Sigmoid colon (tissue), 7 donors: ENCODE measurements around the gene RILPL2. TPM values are rescaled to one million over a fixed set of nuclear protein-coding genes. Genes with fewer than 3 reads are reported as not detected.
"Not testable (repeated sequence)": the region's sequence is repeated elsewhere in the genome, so short reads cannot be mapped to it uniquely, and the experiment has no call there.

Source experiments
- DNase-seq: peaks from one replicate; pipeline ENCODE4 v3.0.0-alpha.2; 2019
- H3K27ac ChIP-seq, 4 donors: fragments of 200-600 bp; sonication (generic); one replicate each; pipeline ENCODE4 v1.5.1; 2016 to 2019; ENCODE audit warnings: mild to moderate bottlenecking in 1 of 4
- H3K27me3 ChIP-seq, 3 donors: fragments of 200-600 bp; sonication (generic); one replicate each; pipeline ENCODE4 v1.5.1; 2019; ENCODE audit warnings: mild to moderate bottlenecking in 1 of 3
- H3K36me3 ChIP-seq, 4 donors: fragments of 200-600 bp; sonication (generic); one replicate each; pipeline ENCODE4 v1.5.1; 2016 to 2019
- H3K4me1 ChIP-seq, 4 donors: fragments of 200-600 bp; sonication (generic); one replicate each; pipeline ENCODE4 v1.5.1; 2017 to 2019
- H3K4me3 ChIP-seq, 4 donors: fragments of 200-600 bp; sonication (generic); one replicate each; pipeline ENCODE4 v1.5.1; 2017 to 2019; ENCODE audit warnings: mild to moderate bottlenecking in 2 of 4, moderate library complexity in 1 of 4
- H3K9me3 ChIP-seq, 4 donors: fragments of 200-600 bp in 3 of 4; sonication (generic) in 3 of 4; one replicate each; pipeline versions ENCODE4 v1.5.1 to v1.6.1; 2013 to 2019
- CTCF ChIP-seq, 4 experiments: fragments of 450-650 bp in 3 of 4; fragments of 200-600 bp in 1 of 4; IDR thresholded peaks; one replicate each; pipeline ENCODE4 v1.5.1; 2016 to 2019; ENCODE audit warnings: antibody characterized with exemption in 4 of 4, mild to moderate bottlenecking in 3 of 4, moderate library complexity in 2 of 4
- EP300 ChIP-seq, 4 donors: sonication (generic); formaldehyde crosslinking; IDR thresholded peaks; one replicate each; pipeline ENCODE4 v1.6.1; 2017; ENCODE audit warnings: antibody characterized with exemption in 4 of 4
- POLR2A ChIP-seq, 2 donors: fragments of 450-650 bp; IDR thresholded peaks; one replicate each; pipeline ENCODE4 v1.6.1; 2016; ENCODE audit warnings: antibody characterized with exemption in 2 of 2, mild to moderate bottlenecking in 2 of 2, moderate library complexity in 2 of 2
- POLR2AphosphoS5 ChIP-seq, 4 donors: sonication (generic); formaldehyde crosslinking; IDR thresholded peaks; one replicate each; pipeline ENCODE4 v1.6.1; 2017; ENCODE audit warnings: antibody characterized with exemption in 4 of 4
- WGBS, 2 donors: extraction: QIAGEN DNeasy Blood & Tissue Kit; methylation state at CpG; one replicate each; pipeline ENCODE4 v1.1.7; 2013; 5-methylcytosine and 5-hydroxymethylcytosine counted together
- intact Hi-C: fragments of 100-400 bp; cut with DNase I; formaldehyde crosslinking; loops from one replicate; pipeline ENCODE4 v1.15.1; 2023
- polyA plus RNA-seq, 3 donors: library from polyadenylated mRNA; stranded (reverse); fragments of 200-250 nt; gene quantifications; one replicate each; pipeline ENCODE4 v1.2.3, GENCODE V29; 2013
- total RNA-seq, 4 donors: library from RNA; depleted of rRNA; stranded (reverse); fragments of >200 nt; gene quantifications; one replicate each; pipeline ENCODE4 v1.1.0, GENCODE V29; 2016
- donor health status: healthy with polysubstance abuse.
- donor health status: Bipolar disorder and iron deficiency.
- donor health status: healthy.

Gene RILPL2
- total and polyA plus RNA-seq, 7 donors, result 1.6 to 6.5 (median 6.0) TPM

GRCh38 chr12:123468786-123469185 is 32.3 kb upstream of the RILPL2 start:
- 42 to 58% methylated on average over 1 of the region's 1 CpG for WGBS, 2 donors
- H3K9me3 ChIP-seq, result no peaks in the 10 kb centered on the region
- no peaks in the 10 kb centered on the region for H3K27me3 ChIP-seq
- intact Hi-C loops, result no loop called here
- peaks cover 5 to 61% (median 31%) of the 10 kb centered on the region in 4 donors for H3K36me3 ChIP-seq
- H3K27ac ChIP-seq, result no peak overlapping the region
- no peak for TF ChIP-seq CTCF (IDR thresholded peaks at IDR 0.05)
- no peak for TF ChIP-seq POLR2A (IDR thresholded peaks at IDR 0.05)
- H3K4me3 ChIP-seq, result no peak overlapping the region
- no peak for DNase-seq
- H3K4me1 ChIP-seq, result peaks cover 0 to 5% (median 0%) of the 10 kb centered on the region in 4 donors

- no peak for DNase-seq
- Histone ChIP-seq H3K36me3 (peaks cover 0 to 26% (median 10%) of the 10 kb centered on the region in 4 donors), H3K9me3 (no peaks in the 10 kb centered on the region), H3K27ac (no peak overlapping the region), H3K27me3 (no peaks in the 10 kb centered on the region), H3K4me3 (no peak overlapping the region), H3K4me1 (peaks cover 0 to 5% (median under 1%) of the 10 kb centered on the region in 4 donors)
- 86 to 89% methylated on average over 4 of the region's 4 CpGs for WGBS, 2 donors
- intact Hi-C loops, result no loop called here
- no peak for TF ChIP-seq CTCF (IDR thresholded peaks at IDR 0.05)
- TF ChIP-seq EP300 (IDR thresholded peaks at IDR 0.05), result no peak
- TF ChIP-seq POLR2A (IDR thresholded peaks at IDR 0.05), result no peak
- TF ChIP-seq POLR2AphosphoS5 (IDR thresholded peaks at IDR 0.05), result no peak
Measured at GRCh38 chr12:123465084-123465483, 28.6 kb upstream of the RILPL2 start.

- 97% methylated on average over 11 of the region's 11 CpGs for WGBS, 2 donors
- Histone ChIP-seq H3K4me1 (peaks cover 0 to 15% (median 15%) of the 10 kb centered on the region in 4 donors), H3K36me3 (peaks cover 0 to 24% (median 10%) of the 10 kb centered on the region in 4 donors)
- H3K9me3 ChIP-seq, H3K27ac ChIP-seq, DNase-seq, intact Hi-C loops, H3K4me3 ChIP-seq, H3K27me3 ChIP-seq: not testable (repeated sequence)
Measured at GRCh38 chr12:123463174-123463573, 26.7 kb upstream of the RILPL2 start.

- DNase-seq, result peak; percentile 89
- Histone ChIP-seq H3K27me3 (no peaks in the 10 kb centered on the region), H3K4me3 (peak within 1 kb of the TSS; percentile 58 to 76 (median 72)), H3K36me3 (no peaks in the 10 kb centered on the region), H3K4me1 (peaks cover 0 to 15% (median 12%) of the 10 kb centered on the region in 4 donors), H3K9me3 (no peaks in the 10 kb centered on the region), H3K27ac (peak within 1 kb of the TSS; percentile 95 to 97 (median 96))
- TF ChIP-seq POLR2A (IDR thresholded peaks at IDR 0.05) (no peak), CTCF (IDR thresholded peaks at IDR 0.05) (no peak), POLR2AphosphoS5 (IDR thresholded peaks at IDR 0.05) (peak; percentile 16 to 77 (median 50)), EP300 (IDR thresholded peaks at IDR 0.05) (no peak)
- WGBS, 2 donors, result 0 to 1% methylated on average over 48 of the region's 48 CpGs
- intact Hi-C loops, result loop anchor here (5.0 kb wide), 2 partner anchors 91 to 124 kb away; partner anchors contain the start of gene TMED2
Measured at GRCh38 chr12:123457980-123458779, 21.7 kb upstream of the RILPL2 start, which contains the start of gene SNRNP35. TSS of gene SNRNP35 (plus strand) at chr12:123458139. CDS start at chr12:123465541, 7,402 bp downstream.

- WGBS, 2 donors, result 69 to 78% methylated on average over 3 of the region's 3 CpGs
- no peaks in the 10 kb centered on the region for H3K27me3 ChIP-seq
- no peak overlapping the region for H3K27ac ChIP-seq
- intact Hi-C loops, result no loop called here
- H3K9me3 ChIP-seq, result no peaks in the 10 kb centered on the region
- no peaks in the 10 kb centered on the region for H3K36me3 ChIP-seq
- no peaks in the 10 kb centered on the region for H3K4me1 ChIP-seq
- TF ChIP-seq POLR2A (IDR thresholded peaks at IDR 0.05) (no peak), POLR2AphosphoS5 (IDR thresholded peaks at IDR 0.05) (no peak), EP300 (IDR thresholded peaks at IDR 0.05) (no peak), CTCF (IDR thresholded peaks at IDR 0.05) (no peak)
- DNase-seq, result no peak
- no peak overlapping the region for H3K4me3 ChIP-seq
Measured at GRCh38 chr12:123453165-123453564, 16.7 kb upstream of the RILPL2 start.

GRCh38 chr12:123452276-123452550 is 15.7 kb upstream of the RILPL2 start:
- H3K27me3 ChIP-seq, H3K4me1 ChIP-seq, H3K27ac ChIP-seq, H3K36me3 ChIP-seq, intact Hi-C loops, H3K9me3 ChIP-seq, H3K4me3 ChIP-seq, DNase-seq: not testable (repeated sequence)
- WGBS, 2 donors, result 45 to 92% methylated on average over 1 of the region's 1 CpG
